GM19467 (cell line): ENCODE measurements around the gene MMP13.
"Not testable (repeated sequence)": the region's sequence is repeated elsewhere in the genome, so short reads cannot be mapped to it uniquely, and the experiment has no call there.

Source experiments
- ATAC-seq: cut with Tn5 transposase; IDR thresholded peaks from one replicate; pipeline ENCODE4 v1.9.1; 2021; ENCODE audit warnings: mild to moderate bottlenecking, moderate library complexity; ENCODE audit not compliant: unreplicated experiment

MMP13 gene

GRCh38 chr11:102955624-102956023, at the start of gene MMP13:
Gene MMP13, minus strand, starts transcription at chr11:102955732. Its CDS starts 27 bp downstream, at chr11:102955705.
- no peak for ATAC-seq

GRCh38 chr11:103004234-103004633, 48.7 kb upstream of the MMP13 start:
- not testable (repeated sequence) for ATAC-seq

DNA sequence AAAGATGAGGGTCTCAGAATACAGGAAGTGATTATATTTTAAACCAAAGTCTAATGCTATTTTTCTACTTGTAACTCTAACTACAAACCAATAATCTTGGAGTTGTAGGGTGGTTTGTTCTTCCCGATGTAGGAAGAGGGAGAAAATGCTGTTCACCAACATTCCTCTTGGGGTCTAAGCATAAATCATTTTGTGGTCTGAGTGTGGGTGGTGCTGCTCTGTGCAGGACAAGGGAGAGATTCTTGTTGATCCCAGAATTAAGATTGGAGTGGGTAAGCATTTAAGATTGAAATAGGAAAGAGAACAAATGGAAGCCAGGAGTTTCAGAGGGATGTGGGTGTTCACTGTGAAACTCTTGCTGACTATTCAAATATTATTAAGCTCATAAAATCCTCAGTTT, 38.6 kb upstream of the MMP13 start:
- ATAC-seq: no peak

DNA sequence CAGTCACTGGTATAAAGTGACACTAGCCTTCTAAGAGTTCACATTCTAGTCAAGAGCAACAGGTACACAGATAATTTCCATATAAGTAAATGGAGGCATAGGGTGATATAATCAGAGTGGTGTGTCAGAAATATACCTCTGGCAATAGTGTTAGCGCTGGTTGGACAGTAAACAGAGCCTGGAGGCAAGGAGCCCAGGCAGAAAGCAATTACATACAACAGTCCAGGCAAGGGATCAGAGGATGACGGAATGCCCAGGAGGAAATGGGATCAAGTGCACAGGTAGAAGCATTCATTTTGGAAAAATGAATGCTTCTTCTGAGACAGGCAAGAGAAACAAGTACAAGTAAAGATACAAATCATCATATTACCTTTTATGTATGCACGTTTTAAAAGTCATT, 36.2 kb upstream of the MMP13 start:
- no peak for ATAC-seq

GRCh38 chr11:102990145-102990544, 34.6 kb upstream of the MMP13 start:
- ATAC-seq: no peak

DNA sequence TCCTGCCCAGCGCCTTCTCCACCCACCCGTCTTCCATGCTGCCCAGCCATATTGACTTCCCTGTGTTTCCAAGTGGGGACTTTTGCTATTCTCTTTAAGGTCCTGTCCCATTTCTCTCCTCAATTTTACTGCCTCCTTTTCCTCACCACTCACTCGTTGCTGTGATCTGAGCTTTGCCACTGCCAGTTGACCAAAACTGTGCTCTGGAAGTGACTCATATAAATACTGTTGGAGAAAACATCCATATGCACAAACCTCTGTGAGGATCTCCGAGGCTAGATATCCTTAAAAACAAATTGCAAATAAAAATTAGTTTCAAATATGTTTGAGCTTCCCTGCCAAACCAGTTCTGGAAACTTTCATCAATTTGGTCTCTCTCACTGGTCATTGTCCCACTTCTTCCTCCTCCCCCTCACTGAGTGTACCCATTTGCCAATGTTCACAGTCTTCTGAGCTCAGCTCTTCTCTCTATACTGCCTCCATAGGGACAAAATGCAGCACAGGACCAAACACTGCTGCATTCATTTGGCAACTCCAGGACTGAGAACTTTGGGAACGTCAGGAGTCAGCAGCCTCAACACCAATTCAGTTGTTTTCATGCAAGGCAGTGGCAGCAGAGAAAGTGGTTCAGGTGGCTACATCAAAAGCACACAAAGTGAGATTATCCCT, 34.0 kb upstream of the MMP13 start:
- ATAC-seq: no peak

- no peak for ATAC-seq
These were observed 31.3 kb upstream of the MMP13 start for GRCh38 chr11:102986815-102987214.

GRCh38 chr11:102985850-102986249, 30.3 kb upstream of the MMP13 start:
- ATAC-seq: no peak

- no peak for ATAC-seq
These were observed 28.0 kb upstream of the MMP13 start for GRCh38 chr11:102983486-102983885.

DNA sequence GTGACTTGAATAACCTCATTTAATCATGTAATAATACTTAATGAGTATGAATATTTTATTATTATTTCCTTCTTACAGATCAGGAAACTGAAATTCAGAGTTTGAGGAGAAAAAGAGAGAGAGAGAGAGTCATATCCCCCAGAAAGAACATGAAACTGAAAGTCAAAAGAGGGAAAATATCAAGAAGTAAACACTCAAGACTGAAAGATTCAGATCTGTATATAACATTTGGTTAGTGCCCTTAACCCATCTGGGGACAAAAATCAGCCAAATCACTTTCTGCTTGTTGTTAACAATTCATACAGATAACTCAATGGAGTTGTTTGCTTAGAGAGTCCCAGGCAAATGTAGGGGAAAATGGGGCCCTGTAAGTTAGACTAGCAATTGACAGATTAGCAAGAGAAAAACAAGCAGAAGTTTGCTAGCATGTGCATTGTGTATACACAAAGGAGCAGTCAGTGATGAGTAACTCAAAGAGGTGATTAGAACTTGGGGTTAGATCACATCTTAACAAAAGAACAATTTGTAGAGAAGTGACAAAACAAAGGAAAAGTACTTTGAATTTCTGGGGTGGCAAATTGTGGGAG, 25.9 kb upstream of the MMP13 start:
- no peak for ATAC-seq

DNA sequence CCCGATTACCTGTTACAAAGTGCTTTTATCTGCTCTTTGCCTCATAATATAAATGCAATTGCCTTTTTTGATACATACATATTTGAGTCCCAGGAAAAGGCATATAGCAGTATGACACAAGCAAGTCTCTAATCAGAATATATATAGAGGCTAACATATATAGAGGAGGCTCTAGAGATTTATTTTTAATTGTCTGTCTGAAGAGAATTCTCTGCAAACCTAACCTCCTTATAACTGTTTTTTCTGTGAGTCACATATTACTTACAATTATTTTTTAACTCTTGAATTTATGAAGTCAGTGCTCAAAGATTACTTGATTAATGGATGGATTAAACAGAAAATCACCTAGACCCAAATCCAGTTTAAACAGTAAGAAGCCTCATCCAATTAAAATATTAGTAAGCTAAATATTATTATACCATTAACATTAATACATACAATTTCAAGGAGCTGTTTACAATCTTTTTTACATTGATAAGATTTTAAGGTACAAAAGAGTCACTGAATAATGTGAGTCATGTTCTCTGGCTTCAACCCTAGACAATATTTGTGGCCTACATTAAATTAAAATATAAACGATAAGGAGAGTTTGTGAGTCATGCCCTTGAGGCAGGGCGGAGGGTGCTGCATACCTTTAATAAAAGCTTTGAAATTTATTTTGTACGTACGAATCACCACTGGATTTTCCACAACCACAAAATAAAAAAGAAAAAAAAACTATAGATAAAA, 19.2 kb upstream of the MMP13 start:
- no peak for ATAC-seq

DNA sequence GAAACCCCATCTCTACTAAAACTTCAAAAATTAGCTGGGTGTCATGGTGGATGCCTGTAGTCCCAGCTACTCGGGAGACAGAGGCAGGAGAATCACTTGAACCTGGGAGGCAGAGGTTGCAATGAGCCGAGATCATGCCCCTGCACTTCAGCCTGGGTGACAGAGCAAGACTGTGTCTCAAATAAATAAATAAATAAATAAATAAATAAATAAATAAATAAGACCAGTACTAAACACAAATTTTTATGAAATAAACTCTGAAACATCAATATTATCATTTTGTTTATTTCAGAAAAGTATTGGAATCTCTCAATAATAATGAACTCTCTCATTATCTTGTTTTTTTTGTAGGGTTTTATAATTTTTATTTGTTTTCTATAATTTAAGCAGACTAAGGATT, 18.2 kb upstream of the MMP13 start:
- not testable (repeated sequence) for ATAC-seq

DNA sequence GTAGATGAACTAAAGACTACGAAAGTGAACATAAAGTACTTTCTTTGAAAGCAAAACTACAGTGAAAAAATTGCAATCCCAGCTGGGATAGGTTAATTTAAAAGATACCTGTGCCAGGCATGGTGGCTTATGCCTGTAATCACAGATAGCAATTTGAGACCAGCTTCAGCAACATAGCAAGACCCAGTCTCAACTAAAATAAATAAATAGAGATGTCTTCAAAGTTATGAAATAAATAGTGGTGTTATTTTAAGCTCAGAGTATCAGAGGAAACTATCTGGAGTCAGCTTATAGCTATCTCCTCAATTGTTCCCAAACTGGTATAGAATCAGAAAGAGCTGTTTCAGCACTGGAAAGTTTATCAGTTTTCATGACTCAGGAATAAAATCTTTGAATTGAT, 17.3 kb upstream of the MMP13 start:
- no peak for ATAC-seq

GRCh38 chr11:102971766-102972165, 16.2 kb upstream of the MMP13 start:
- no peak for ATAC-seq

DNA sequence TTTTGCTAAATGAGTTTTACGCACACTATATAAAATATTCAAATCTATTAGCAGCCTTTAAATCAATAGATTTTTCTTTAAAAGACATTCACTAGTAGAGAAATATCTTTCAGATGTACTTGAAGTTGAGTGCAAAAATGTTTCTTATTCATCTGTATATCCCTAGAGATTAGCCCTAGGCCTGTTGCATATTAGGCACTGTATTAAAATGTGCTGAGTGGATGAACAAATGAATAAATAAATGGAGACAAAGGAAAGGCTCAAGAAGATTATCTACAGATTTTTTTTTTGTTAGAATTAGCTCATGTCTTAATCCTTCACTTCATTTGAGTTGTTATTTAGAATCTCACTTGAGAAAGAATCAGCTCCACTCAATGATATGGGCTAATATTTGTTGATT, 12.0 kb upstream of the MMP13 start:
- no peak for ATAC-seq

GRCh38 chr11:102966011-102966410, 10.5 kb upstream of the MMP13 start:
- no peak for ATAC-seq

- ATAC-seq: no peak
These were observed 9.3 kb upstream of the MMP13 start for GRCh38 chr11:102964867-102965266.

- no peak for ATAC-seq
These were observed 2.4 kb upstream of the MMP13 start for GRCh38 chr11:102957953-102958352.

GRCh38 chr11:102950622-102951081, 4.9 kb downstream of the MMP13 start:
- no peak for ATAC-seq

DNA sequence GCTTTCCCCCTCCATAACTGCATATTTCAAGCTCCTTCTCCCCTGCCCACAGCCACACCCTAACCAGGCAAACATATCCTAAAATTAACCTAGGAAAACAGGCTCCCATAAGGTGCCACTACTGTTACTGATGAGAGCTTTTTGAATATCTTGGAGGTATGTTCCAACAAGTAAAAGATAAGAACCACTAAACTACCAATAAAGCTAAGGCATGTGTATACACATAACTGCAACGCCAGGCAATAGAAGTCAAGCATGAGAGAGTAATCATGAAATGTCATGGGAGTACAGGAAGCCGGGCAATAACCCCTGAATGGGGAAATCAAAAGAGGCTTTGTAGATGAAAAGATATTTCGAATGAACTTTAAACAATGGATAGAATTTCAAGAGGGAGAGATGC, 9.3 kb downstream of the MMP13 start:
- no peak for ATAC-seq

- ATAC-seq: peak; percentile 70
These were observed 14.6 kb downstream of the MMP13 start for GRCh38 chr11:102940714-102941588.
